ENCODE measurements around the gene ZDHHC1.

ZDHHC1 gene

DNA sequence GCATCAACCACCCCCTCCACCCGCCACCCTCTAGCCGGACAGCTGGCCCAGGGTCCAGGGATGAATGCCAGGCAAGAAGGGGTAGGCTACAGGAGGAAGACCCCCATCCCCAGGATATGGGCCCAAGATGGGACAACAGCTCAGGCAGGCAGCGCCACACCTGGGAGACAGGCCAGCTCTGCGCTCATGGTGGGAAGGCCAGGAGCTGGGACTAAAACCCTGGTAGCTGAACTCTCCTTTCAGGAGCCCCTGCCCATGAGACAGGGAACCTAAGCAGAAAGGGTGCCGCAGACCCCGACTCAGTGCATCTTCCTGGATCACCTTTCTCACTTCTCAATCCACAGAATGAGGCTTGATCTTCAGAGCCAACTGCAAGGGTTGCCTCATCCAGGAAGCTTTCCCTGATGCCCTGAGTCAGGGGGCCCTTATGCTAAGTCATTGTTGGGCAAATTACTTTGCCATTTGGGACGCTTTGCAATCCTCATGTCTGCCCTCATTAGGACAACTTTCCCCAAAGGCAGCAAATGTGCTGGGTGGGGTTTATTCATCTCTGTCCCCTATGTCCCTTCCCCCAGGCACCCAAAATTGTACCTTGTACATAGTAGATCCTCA lies 9.0 kb downstream of the ZDHHC1 start:
- no peak for DNase-seq

DNA sequence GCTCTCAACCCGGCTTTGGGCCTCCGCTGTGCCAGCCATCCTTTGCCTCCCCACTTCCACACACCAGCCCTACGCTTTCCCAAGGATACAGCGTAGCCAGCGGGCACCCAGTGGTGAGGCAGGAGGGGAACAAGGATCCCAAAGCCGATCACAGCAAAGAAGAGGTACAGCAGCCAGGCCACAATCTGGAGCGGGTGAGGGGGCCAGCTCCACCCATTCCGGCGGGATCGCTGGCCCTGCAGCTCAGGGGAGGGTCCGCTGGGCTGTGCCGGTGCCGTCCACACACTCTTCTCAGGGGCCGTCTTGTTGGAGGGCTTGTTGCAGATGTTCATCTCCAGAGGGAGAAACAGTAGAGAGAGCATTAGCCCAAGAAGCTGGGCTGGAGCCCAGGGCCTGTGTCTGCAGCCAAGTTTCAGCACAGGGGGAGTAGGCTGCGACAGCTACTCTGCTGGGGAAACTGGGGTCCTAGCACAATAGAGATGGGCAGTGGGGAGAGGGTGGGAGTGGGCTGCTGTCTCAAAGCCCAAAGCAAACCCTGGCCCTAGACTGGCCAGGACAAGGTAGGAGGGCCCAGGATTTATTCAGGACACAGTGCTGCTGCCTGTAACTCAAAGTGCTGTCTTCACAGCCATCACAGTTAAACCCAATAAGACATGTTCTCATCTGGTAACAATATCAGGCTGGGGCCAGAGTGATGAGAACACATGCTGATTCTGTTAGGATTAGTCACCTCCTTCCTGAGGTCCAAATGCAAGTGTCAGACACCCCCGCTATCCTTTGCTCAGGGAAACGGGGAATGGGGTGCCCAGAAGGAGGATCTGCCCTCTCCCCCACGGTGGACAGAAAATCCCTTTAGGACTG lies 9.9 kb downstream of the ZDHHC1 start:
- DNase-seq, result no peak

GRCh38 chr16:67405336-67405735 lies 10.9 kb downstream of the ZDHHC1 start:
- no peak for DNase-seq

- DNase-seq, result no peak
Observed at GRCh38 chr16:67404740-67405226, 11.5 kb downstream of the ZDHHC1 start.

- DNase-seq, result no peak
Observed at GRCh38 chr16:67403976-67404555, 12.2 kb downstream of the ZDHHC1 start.

DNA sequence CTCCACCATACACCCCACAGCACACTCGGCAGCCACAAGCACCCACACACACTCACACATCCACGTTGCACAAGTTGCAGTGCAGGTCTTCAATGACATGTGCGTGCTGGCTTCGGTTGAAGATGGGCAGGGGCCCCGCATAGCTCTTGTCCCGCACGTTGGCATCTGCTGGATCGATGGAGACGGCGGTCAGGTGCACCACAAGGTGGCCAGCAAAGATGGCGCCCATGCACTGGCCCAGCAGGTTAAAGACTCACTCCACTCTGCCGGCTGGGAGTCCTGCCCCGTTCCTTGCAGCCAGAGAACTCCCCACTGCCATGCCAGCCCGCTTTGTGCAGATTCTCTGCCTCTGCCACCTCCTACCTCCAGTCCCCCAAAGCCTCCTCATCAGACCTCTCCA lies 15.4 kb downstream of the ZDHHC1 start:
- no peak for DNase-seq

DNA sequence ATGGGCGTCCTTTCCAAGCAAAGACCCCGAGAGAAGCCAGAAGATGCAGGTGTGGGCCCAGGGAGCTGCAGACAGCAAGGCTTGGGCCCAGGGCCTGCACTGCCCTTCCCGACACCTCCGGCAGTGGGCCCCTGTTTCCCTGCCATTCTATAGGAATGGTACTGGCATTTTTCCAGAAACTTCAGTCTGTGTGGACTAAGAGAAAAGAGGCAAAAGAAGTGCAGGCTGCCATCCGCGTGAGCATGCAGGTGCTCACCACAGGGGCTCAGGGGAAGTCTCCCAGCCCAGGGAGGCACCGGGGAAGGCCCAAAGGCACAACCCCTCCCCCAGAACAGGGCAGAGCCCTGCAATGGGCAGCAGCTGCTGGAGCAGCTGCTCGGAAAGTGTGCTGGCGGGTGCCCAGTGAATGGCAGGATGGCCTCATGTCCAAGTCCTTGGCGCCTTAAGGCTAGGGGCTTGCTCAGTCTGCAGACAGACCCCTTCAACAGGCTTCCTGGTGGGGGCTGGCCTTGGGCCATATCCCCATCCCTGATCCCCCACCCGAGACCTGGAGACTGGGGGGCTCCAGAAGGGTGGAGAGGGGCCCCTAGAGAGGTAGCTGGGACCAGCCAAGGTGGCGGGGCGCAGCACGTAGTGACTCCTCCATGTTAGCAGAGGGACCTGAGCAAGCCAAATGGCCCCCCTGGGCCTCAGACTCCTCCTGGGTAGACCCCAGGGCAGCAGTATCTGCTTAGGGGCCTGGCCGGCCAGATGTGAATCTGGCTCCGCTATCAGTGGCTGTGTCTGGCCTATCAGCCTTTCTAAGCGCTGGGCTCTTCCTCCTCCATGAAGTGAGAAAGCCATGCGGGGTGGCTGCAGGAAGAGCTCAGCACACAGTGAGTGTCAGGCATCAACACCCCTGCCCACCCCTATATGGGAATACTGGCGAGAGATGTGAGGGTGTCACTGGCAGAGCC lies 16.2 kb downstream of the ZDHHC1 start:
- DNase-seq, result no peak

- DNase-seq, result no peak
Observed at GRCh38 chr16:67399218-67399733, 17.0 kb downstream of the ZDHHC1 start.

- no peak for DNase-seq
Observed at GRCh38 chr16:67398546-67399217, 17.6 kb downstream of the ZDHHC1 start.

- DNase-seq, result no peak
Observed at GRCh38 chr16:67397812-67398545, 18.3 kb downstream of the ZDHHC1 start.

DNA sequence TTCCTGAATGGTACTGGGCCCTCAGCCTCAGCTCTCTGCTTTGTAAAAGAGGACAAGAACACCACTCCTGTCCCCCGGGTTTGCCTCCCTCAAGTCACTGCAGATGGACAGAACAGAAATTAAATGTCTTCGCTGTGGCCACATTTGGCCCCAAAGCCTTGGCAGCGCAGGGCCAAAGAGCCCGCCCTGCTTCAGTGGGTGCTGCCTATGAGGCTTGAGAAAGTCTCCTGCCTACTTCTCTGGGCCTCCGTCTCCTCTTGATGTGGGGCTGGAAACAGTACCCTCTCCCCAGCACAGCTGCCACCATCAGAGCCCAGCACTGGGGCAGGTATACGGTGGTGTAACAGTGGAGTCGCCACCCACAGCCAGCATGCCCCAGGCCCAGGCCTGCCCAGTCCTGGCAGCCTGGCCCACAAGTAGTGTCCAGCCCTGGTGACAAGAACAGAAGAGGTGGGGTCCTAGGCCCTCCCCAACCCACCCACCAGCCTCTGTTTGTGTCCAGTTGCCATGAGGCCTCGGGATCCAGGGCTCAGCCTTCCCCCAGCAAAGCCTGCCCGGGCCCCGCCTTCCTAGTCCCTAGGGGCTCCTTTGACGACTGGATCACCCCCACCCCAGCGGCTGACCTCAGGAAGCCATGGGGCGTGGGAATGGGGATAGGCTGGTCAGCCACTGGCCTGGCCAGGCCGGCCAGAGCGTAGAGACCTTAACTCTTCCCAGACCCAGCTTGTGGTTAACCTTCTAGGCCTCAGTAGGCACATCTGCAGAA lies 19.1 kb downstream of the ZDHHC1 start:
- no peak for DNase-seq

DNA sequence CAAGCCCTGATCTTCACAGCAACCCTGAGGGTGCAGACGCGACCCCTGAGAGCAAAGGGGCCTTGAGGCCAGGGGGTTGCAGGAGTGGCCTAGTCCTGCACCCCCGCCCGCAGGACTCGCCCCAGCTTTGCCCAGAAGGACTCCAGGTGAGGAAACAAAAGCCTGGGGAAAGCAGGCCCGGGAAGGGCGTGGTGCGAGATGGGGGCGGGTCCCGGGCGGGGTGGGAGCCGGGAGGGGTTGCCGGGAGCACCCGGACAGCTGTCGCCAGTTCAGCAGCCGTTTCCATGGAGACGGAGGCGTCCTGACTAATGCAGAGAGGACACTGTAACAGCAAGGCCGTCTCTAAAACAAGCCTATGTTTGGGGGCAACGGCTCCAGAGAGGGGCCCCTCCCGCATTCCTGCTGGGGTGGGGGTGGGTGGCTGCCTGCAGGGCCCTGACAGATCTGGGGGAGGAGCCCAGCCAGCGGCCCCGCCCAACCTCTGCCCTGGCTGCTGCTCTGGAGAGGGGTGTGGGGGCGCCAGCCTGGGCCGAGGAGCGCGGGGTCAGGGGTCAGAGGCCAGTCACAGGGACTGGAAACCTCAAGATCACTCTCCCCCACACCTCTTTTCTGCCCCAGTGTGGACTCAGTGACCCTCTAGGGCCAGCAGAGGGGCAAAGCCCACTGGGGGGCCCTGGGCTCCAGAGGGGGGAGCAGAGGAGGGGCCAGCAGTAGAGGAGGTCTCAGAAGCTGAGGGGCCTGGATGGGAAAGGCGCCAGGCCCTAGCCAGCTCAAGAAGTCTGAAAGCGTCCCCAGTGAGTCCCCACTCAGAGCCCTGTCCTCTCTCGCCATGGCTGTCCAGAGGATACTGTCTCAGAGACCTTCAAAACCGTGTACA lies 19.9 kb downstream of the ZDHHC1 start:
- DNase-seq, result no peak

DNA sequence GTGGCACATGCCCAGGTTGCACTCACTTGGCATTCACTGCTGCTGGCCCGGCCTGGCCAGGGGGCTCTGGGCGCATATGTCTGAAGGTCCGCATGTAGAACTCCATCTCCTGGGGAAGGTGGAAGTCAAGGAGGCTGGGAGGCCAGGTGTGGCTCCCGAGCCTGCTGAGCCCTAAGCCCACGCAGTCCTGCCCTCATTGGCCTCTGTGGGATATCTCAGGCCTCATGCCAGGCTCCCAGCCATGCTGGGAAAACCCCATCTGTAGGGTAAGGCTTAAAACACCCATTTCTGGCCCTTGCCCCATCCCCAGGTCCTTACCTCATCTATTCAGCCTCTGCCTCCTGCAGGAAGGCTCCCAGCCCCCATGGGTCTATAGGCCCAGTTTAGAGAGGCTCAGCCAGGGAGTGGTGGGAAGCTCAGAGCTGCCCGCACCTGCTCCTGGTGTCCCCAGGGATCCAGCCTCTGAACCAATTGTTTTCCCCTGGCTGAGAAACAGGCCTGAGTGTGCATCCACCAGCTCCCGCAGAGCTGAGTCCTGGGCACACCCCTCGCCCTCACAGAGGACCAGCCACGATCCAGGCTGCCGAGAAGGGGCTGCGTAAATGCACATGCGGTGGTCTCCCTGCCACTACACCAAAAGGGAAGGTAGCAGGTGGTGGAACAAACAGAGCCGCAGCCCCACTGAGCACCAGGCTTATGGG lies 20.7 kb downstream of the ZDHHC1 start:
- DNase-seq, result no peak

GRCh38 chr16:67395105-67395457 lies 21.2 kb downstream of the ZDHHC1 start:
- no peak for DNase-seq

DNA sequence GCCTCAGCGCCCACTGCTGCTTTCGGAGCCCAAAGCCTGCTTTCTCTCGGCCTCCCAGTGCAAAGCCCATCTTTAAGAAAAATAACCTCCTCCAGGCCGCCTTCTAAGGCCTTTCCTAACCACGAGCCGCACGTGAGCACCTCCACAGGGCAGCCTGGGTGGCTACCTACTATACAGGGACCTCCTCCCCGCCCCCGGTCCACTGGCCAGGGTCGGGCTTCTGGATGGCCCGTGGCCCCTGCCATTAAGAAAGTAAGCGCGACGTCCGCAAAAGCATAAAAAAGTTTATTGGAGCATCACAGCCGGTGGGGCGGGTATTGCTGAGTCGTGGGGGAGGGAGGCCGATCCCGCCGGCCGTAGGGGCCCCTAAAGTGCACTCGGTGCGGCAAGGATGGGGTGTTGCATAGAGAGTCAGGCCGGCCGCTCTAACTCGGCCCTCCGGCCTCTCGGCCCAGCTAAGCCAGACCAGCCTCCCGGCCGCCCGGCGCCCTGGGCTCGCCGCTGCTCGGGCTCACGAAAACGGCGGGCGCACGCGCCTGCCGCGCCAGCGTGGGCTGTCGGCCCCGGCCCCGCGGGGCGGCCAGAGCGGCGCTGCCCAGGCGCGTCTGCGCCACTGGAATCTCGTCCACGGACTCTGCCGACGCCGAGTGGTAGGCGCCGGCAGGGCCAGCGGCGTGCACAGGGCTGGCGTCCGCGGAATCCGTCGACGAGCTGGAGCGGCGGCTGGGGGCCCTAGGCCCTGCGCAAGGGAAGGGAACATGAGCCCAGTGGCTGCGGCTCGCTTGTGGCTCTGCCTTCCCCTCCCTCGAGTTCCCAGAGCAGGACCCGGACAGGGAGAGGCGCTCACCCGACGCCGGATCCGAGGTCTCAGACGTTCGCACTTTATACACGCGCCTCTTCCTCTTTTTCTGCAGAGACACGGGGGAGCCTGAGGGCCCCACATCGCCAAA lies 21.8 kb downstream of the ZDHHC1 start:
- DNase-seq, result no peak

DNA sequence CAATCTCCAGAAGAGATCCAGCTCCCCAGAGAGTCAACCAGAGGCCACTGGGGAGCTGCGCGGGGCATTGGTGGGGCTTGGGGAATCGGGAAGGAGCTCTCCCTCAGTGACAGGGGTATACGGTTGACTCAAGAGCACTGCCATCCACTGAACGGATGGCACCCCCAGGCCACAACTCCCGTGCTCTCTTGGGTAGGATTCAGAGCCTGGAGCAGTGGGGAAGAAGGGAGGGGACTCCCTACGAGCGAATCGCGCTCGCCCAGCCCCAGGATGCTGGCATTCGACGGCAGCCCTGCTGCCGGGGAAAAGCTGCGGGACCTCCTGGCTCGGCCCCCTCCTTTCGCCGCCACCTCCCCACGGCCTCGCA lies 22.5 kb downstream of the ZDHHC1 start:
- no peak for DNase-seq

GRCh38 chr16:67393111-67393787 lies 23.0 kb downstream of the ZDHHC1 start, which contains the start of gene TPPP3:
Gene TPPP3, minus strand, starts transcription at chr16:67393498. Its CDS starts 2,387 bp downstream, at chr16:67391111.
- DNase-seq, result no peak

All from effector CD4-positive, alpha-beta T cell (primary cell).